ENCODE measurements around the gene UBTD2. TPM values are rescaled to one million over a fixed set of nuclear protein-coding genes. Genes with fewer than 3 reads are reported as not detected.

The UBTD2 gene
- total RNA-seq, 1 experiment from 2014 or later = 22.7 TPM

- TF ChIP-seq KAT7 (CRISPR knock-in tag; IDR thresholded peaks at IDR 0.05; ENCODE audit: borderline replicate concordance) = 0 out of 2 replicates have a peak, but pooled peaks have one; percentile 87
- no peak for TF ChIP-seq ZNF232 (CRISPR knock-in tag; IDR thresholded peaks at IDR 0.05)
- no peak for TF ChIP-seq SMAD4 (CRISPR knock-in tag; IDR thresholded peaks at IDR 0.05)
- no peak for TF ChIP-seq CREB1 (CRISPR knock-in tag; IDR thresholded peaks at IDR 0.05)
- TF ChIP-seq FOXP4 (CRISPR knock-in tag; IDR thresholded peaks at IDR 0.05) = peak; percentile 42; the same call in 1 of the 2 replicates
- no peak for TF ChIP-seq E2F5 (CRISPR knock-in tag; IDR thresholded peaks at IDR 0.05)
- peak; percentile 68 for TF ChIP-seq MAX (CRISPR knock-in tag; IDR thresholded peaks at IDR 0.05)
- TF ChIP-seq CTCF (IDR thresholded peaks at IDR 0.05) = peak; percentile 38; the same call in 1 of the 2 replicates
- TF ChIP-seq ZNF317 (CRISPR knock-in tag; IDR thresholded peaks at IDR 0.05; ENCODE audit: borderline replicate concordance, low read depth) = no peak
- TF ChIP-seq AFF4 (CRISPR knock-in tag; IDR thresholded peaks at IDR 0.05; ENCODE audit: borderline replicate concordance) = no peak
- no peak for TF ChIP-seq E2F1 (CRISPR knock-in tag; IDR thresholded peaks at IDR 0.05)
- no peak for TF ChIP-seq ATF2 (CRISPR knock-in tag; IDR thresholded peaks at IDR 0.05; ENCODE audit: borderline replicate concordance, low read depth)
- 0 out of 2 replicates have a peak, but pooled peaks have one; percentile 61 for TF ChIP-seq CBFB (CRISPR knock-in tag; IDR thresholded peaks at IDR 0.05; ENCODE audit: low read depth)
- no peak for TF ChIP-seq JAZF1 (CRISPR knock-in tag; IDR thresholded peaks at IDR 0.05)
- TF ChIP-seq ZNF416 (CRISPR knock-in tag; IDR thresholded peaks at IDR 0.05) = 0 out of 2 replicates have a peak, but pooled peaks have one; percentile 15
- 0 out of 2 replicates have a peak, but pooled peaks have one; percentile 8 for TF ChIP-seq TEAD1 (CRISPR knock-in tag; IDR thresholded peaks at IDR 0.05)
- TF ChIP-seq SMAD3 (CRISPR knock-in tag; IDR thresholded peaks at IDR 0.05; ENCODE audit: borderline replicate concordance) = no peak
- peak; percentile 71 for TF ChIP-seq GABPB1 (CRISPR knock-in tag; IDR thresholded peaks at IDR 0.05)
- no peak for TF ChIP-seq ZNF396 (CRISPR knock-in tag; IDR thresholded peaks at IDR 0.05; ENCODE audit: borderline replicate concordance)
- TF ChIP-seq CDX4 (CRISPR knock-in tag; IDR thresholded peaks at IDR 0.05; ENCODE audit: borderline replicate concordance) = no peak
- no peak for TF ChIP-seq MLX (CRISPR knock-in tag; IDR thresholded peaks at IDR 0.05)
- TF ChIP-seq ATF1 (CRISPR knock-in tag; IDR thresholded peaks at IDR 0.05) = no peak
- TF ChIP-seq RORB (CRISPR knock-in tag; IDR thresholded peaks at IDR 0.05) = no peak
- TF ChIP-seq NFATC4 (CRISPR knock-in tag; IDR thresholded peaks at IDR 0.05) = no peak
- no peak for TF ChIP-seq TEAD4 (CRISPR knock-in tag; IDR thresholded peaks at IDR 0.05)
- TF ChIP-seq MXD4 (CRISPR knock-in tag; IDR thresholded peaks at IDR 0.05; ENCODE audit: borderline replicate concordance) = no peak
These were observed 95.3 kb downstream of the UBTD2 start, which contains the start of gene STK10 (continued) for GRCh38 chr5:172188033-172188892.

All from WTC11 (cell line).